ENCODE results near the gene TCN1.
A peak's percentile ranks its signal among the peaks of the same experiment; 100 is the strongest.
"Not testable (repeated sequence)": the region's sequence is repeated elsewhere in the genome, so short reads cannot be mapped to it uniquely, and the experiment has no call there.

Gene TCN1

DNA sequence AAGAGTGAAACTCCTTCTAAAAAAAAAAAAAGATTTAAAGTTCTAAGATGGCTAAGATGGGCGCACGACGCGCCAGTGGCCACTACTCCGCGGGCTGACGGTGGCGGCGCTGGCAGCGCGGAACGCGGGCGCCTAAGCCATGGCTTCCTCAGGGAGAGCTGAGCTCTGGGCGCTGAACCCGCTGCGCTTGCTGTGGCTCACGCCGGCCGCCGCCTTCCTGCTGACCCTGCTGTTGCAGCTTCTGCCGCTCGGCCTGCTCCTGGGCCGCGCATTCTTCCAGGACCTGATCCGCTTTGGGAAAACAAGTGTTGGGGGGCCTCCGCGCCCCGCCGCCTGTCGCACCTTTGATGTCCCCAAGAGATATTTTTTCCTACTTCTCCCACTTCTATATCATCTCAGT is 31.8 kb upstream of the TCN1 start:
- no peak for DNase-seq (ENCODE audit: low read depth)
- TF ChIP-seq, protein P1, sequence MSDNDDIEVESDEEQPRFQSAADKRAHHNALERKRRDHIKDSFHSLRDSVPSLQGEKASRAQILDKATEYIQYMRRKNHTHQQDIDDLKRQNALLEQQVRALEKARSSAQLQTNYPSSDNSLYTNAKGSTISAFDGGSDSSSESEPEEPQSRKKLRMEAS (IDR thresholded peaks at IDR 0.05; ENCODE audit: low read depth, low read length), result no peak
- no peak for TF ChIP-seq POLR2A (IDR thresholded peaks at IDR 0.05; ENCODE audit: extremely low read depth, insufficient read length)
- no peak overlapping the region for H3K4me3 ChIP-seq (ENCODE audit: low read depth, low read length)

DNA sequence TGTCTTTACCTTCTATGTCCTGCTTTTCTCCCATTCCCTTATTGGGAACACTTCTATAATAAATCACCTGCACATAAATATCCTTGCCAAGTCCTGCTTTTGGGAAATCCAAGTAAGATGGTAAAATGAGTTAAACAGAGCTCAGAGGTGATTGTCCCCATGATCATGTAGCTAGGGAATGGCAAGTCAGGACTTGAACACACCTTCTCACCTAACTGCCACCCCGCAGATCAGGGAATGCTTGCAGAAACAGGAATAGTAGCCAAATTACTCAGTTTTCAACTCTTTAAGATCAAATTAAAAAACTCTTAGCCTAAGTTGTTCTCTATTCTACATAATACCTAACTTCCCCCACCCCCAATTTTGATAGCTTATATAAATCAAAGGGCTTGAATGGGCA is 28.3 kb upstream of the TCN1 start:
- no peak for DNase-seq (ENCODE audit: low read depth)
- H3K4me3 ChIP-seq (ENCODE audit: low read depth, low read length), result no peak overlapping the region
- TF ChIP-seq, protein P1 (IDR thresholded peaks at IDR 0.05; ENCODE audit: low read depth, low read length), result no peak
- no peak for TF ChIP-seq POLR2A (IDR thresholded peaks at IDR 0.05; ENCODE audit: extremely low read depth, insufficient read length)
- TF ChIP-seq, protein P2, sequence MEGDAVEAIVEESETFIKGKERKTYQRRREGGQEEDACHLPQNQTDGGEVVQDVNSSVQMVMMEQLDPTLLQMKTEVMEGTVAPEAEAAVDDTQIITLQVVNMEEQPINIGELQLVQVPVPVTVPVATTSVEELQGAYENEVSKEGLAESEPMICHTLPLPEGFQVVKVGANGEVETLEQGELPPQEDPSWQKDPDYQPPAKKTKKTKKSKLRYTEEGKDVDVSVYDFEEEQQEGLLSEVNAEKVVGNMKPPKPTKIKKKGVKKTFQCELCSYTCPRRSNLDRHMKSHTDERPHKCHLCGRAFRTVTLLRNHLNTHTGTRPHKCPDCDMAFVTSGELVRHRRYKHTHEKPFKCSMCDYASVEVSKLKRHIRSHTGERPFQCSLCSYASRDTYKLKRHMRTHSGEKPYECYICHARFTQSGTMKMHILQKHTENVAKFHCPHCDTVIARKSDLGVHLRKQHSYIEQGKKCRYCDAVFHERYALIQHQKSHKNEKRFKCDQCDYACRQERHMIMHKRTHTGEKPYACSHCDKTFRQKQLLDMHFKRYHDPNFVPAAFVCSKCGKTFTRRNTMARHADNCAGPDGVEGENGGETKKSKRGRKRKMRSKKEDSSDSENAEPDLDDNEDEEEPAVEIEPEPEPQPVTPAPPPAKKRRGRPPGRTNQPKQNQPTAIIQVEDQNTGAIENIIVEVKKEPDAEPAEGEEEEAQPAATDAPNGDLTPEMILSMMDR (IDR thresholded peaks at IDR 0.05; ENCODE audit: low read depth, low read length), result no peak
- TF ChIP-seq MYC (IDR thresholded peaks at IDR 0.05; ENCODE audit: low read depth, low read length), result no peak

DNA sequence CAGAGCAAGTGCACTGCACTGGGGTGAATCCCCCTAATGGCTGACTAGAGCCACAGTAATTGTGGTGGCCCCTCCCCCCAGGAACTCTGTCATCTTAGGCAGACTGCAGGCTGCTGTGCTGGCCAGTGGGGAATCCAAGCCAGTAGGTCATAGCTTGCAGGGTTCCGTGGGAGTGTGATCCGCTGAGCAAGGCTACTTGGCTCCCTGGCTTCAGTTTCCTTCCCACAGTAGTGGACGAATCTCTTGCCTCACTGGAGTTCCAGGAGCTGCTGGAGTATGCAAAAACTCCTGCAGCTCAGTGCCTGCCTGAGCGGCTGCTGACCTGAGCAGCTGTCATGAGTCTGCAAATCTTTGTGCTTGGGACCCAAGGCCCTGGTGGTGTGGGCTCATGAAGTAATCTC is 25.5 kb upstream of the TCN1 start:
- no peak for TF ChIP-seq POLR2A (IDR thresholded peaks at IDR 0.05; ENCODE audit: extremely low read depth, insufficient read length)
- TF ChIP-seq, protein P1 (IDR thresholded peaks at IDR 0.05; ENCODE audit: low read depth, low read length), result no peak
- no peak for TF ChIP-seq MYC (IDR thresholded peaks at IDR 0.05; ENCODE audit: low read depth, low read length)
- TF ChIP-seq, protein P2 (IDR thresholded peaks at IDR 0.05; ENCODE audit: low read depth, low read length), result no peak
- peak; percentile 46 for DNase-seq (ENCODE audit: low read depth)
- no peak overlapping the region for H3K4me3 ChIP-seq (ENCODE audit: low read depth, low read length)

DNA sequence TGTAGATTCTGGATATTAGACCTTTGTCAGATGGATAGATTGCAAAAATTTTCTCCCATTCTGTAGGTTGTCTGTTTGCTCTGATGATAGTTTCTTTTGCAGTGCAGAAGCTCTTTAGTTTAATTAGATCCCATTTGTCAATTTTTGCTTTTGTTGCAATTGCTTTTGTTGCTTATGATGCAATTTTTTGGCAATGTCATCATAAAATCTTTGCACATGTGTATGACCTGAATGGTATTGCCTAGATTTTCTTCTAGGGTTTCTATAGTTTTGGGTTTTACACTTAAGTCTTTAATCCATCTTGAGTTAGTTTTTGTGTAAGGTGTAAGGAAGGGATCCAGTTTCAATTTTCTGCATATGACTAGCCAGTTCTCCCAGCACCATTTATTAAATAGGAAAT is 20.9 kb upstream of the TCN1 start:
- DNase-seq (ENCODE audit: low read depth); H3K4me3 ChIP-seq (ENCODE audit: low read depth, low read length): not testable (repeated sequence)

DNA sequence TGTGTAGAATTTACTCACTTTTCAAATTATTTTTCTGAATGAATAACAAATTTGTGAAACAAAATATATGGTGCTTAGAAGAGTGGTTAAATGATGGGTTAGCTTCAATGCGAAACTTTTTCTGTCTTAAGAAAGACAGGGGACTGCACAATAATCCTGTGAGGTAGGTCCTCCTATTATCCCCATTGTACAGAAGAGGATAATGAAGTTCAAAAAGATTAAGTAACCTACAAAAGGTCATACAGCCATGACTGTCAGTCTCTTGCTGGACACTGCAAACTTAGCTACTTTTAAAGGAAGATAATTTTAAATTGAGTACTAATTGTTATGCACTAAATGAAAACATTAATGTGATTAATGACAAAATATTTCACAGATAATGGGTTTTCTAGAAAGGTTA is 17.3 kb upstream of the TCN1 start:
- no peak overlapping the region for H3K4me3 ChIP-seq (ENCODE audit: low read depth, low read length)
- TF ChIP-seq, protein P1 (IDR thresholded peaks at IDR 0.05; ENCODE audit: low read depth, low read length), result no peak
- TF ChIP-seq, protein P2 (IDR thresholded peaks at IDR 0.05; ENCODE audit: low read depth, low read length), result no peak
- no peak for TF ChIP-seq MYC (IDR thresholded peaks at IDR 0.05; ENCODE audit: low read depth, low read length)
- no peak for TF ChIP-seq POLR2A (IDR thresholded peaks at IDR 0.05; ENCODE audit: extremely low read depth, insufficient read length)
- DNase-seq (ENCODE audit: low read depth), result no peak

DNA sequence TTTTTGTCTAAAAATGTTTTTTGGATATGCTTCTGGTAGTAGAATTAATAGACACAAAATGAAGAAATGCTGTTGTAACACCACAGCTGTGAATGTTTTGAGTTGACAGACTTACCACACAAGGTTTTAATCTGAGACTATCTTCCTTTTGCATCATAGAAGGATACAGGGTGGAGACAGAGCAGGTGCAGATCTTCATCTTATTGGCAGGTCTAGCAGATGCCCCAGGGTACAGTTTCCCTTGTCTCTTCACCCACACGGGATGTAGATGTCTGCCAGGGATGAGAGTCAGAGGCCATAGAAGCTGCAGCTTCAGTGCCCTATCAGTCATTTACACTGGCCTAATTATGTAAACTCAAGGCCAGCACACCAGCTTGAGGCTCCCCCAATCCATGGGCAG is 13.3 kb upstream of the TCN1 start:
- TF ChIP-seq, protein P2 (IDR thresholded peaks at IDR 0.05; ENCODE audit: low read depth, low read length), result no peak
- no peak for TF ChIP-seq POLR2A (IDR thresholded peaks at IDR 0.05; ENCODE audit: extremely low read depth, insufficient read length)
- TF ChIP-seq, protein P1 (IDR thresholded peaks at IDR 0.05; ENCODE audit: low read depth, low read length), result no peak
- no peak for TF ChIP-seq MYC (IDR thresholded peaks at IDR 0.05; ENCODE audit: low read depth, low read length)
- DNase-seq (ENCODE audit: low read depth), result no peak

DNA sequence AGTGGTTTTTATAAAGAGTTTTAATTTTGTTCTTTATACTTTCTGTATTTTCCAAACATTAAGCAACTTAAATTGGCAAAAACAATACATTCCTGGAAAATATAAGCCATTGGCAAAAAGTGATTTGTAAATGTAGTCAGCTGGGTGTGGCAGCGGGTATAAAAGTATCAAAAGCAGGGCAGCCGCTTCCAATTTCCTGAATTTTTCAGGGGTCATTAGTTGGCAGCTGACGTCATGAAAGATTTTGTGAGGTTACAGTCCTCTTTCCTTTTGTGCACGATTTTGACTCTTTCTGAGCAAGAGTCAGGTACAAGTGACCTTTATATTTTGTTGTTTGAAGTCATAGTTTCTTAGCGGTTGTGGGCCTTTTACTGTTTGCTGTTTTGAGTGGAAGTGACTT is 12.3 kb upstream of the TCN1 start, which contains the start of gene OOSP3:
TSS of gene OOSP3 (plus strand) at position 208 of the 400 bp plus-strand sequence. CDS start at position 235, 27 bp downstream.
- no peak within 1 kb of the TSS for H3K4me3 ChIP-seq (ENCODE audit: low read depth, low read length)
- no peak for TF ChIP-seq MYC (IDR thresholded peaks at IDR 0.05; ENCODE audit: low read depth, low read length)
- TF ChIP-seq, protein P1 (IDR thresholded peaks at IDR 0.05; ENCODE audit: low read depth, low read length), result no peak
- no peak for DNase-seq (ENCODE audit: low read depth)

More for the DNA sequence above, 13.3 kb upstream of the TCN1 start:
- no peak overlapping the region for H3K4me3 ChIP-seq (ENCODE audit: low read depth, low read length)

Measured in NB4 (cell line).